Activated gamma-delta T cell treated with anti-CD3 and anti-CD28 coated beads, Interleukin-2, amount 50 U/mL, for 16 hours (primary cell): ENCODE measurements around the gene AGAP5.
"Not testable (repeated sequence)": the region's sequence is repeated elsewhere in the genome, so short reads cannot be mapped to it uniquely, and the experiment has no call there.

Source experiments
- DNase-seq: peaks from one replicate; pipeline ENCODE4 v3.0.0-alpha.2; 2020; ENCODE audit warnings: low read depth

Gene AGAP5

DNA sequence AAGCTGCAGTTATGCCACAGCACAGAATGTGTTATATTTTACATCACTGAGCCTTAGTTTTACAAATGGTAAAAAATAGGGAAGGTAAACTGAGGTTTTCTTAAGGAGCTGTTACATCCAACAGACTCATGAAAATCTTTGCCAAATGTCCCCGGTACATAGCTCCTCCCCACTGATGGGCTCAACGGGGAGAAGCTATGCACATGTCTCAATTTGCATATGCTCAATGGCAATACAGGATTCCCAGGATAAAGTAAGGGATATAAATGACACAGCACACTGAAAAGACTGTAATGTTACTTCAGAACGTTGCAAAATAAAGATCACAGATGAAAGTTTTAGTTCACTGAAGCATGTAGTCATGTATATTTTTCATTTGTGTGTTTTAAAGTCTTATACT lies 16.6 kb upstream of the AGAP5 start:
- DNase-seq, result not testable (repeated sequence)

- DNase-seq, result not testable (repeated sequence)
Observed at GRCh38 chr10:73713912-73714311, 16.0 kb upstream of the AGAP5 start.

DNA sequence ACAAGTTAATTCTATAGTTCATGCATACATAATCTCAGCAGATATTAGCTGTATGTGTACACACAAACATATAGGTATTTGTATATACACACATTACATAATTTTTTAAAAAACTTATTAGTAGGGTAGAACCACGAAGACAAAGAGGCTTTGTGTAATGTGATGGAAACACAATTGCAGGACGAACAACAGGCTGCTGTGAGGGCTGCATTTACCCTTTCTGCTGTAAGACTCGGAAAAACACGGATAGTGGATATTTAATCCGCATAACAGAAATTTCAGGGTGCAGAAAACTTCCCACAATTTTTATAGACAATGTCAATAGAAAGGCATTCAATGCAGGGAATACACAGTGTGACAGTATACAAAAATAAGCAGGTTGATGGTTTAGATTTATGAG lies 13.8 kb upstream of the AGAP5 start:
- DNase-seq, result not testable (repeated sequence)

DNA sequence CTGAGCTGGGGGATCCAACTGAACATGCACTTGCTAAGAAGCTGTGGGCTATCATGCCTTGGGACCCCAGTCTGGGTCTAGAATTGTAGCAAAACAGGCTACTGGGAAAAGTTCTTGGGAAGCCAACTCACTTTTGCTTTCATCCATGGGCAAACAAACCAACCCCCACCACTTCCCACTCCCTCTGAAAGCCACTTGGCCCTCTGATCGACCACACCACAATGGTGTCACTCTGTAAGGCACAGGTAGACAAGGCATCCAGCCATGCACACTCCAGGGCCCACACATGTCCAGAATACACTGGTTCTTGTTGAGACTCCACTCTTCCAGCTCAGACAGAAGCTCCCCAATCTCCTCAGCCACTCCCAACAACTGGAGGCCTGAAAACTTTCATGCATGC lies 10.2 kb upstream of the AGAP5 start:
- DNase-seq, result not testable (repeated sequence)

DNA sequence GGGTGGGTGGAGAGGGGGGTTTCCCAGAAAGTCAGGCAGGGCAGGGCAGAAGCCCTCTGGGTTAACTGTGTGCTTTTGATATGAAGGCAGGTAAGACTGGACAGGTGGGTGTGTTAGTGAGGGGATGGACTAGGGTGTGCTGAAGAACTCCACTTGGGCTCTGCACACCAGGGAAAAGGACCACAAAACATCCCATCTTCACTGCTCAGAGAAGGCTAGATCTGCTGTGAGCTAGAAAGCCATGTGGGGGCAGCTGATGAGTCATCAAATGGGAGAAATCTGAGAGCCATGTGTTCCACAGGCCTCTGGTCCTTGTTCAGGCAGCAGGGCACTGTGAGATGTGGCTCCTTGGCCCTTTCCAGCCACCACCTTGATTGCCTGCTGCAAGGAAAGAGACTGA lies 9.7 kb upstream of the AGAP5 start:
- DNase-seq, result not testable (repeated sequence)

DNA sequence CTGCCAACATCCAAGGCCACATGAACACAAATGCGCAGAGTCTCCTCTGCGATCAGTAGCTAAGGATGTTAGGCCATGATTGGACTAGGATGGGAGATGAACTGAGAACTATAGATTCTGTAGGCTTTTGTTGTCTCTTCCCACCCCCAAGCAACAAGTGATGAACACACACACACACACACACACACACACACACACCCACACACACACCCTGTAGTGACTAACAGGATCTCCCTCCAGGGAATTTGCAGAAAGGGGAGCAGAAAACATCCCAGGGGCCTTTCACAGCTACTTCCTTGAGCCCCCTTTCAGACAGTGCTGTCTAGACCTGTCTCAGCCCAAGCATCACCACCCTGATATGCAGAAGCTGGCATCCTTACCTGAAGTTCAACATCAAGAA lies 8.6 kb upstream of the AGAP5 start:
- not testable (repeated sequence) for DNase-seq

DNA sequence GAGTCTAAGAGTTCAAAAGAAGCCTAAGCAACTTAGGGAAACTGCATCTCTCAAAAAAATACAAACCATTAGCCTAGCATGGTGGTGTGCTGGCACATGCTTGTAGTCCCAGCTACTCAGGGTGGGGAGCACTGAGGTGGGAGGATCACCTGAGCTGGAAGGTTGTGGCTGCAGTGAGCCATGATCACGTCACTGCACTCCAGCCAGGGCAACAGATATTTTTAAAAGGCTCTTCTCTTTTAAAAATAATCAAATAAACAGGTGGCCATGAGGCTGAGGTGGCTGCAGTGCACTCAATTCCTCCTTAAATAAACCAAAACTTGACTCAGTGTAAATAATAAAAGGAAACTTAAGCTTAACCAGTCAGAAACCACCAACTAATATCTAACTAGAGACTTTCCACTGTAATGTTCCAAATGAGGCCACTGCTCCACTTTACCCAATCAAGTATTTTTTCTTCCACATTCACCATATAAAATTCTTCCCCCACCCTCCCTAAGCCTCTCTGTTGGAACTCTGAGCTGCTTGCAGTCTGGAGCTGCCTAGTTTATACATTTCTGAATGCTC lies 7.7 kb upstream of the AGAP5 start:
- DNase-seq, result not testable (repeated sequence)

DNA sequence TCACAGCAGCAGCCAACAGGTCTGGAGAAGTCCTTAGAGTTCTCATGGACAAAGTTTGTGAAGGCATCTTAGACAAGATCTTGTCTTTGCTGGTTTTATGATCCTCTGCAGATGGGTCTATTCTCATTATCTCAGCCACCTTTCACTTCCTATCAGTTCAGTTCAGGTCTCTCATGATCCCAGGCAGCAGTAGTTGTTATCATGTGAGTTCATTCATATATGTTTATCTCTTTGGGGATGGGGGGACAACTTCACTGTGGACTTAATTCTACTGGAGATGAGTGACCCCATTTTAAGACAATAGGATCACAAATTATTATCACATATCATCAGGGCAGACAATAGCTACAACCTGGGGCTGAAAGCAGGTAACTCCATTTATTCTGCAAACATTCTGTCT lies 6.0 kb upstream of the AGAP5 start:
- DNase-seq, result not testable (repeated sequence)

GRCh38 chr10:73698819-73699218 lies 910 bp upstream of the AGAP5 start:
- not testable (repeated sequence) for DNase-seq

GRCh38 chr10:73695302-73695701 lies 2.6 kb downstream of the AGAP5 start:
- not testable (repeated sequence) for DNase-seq

DNA sequence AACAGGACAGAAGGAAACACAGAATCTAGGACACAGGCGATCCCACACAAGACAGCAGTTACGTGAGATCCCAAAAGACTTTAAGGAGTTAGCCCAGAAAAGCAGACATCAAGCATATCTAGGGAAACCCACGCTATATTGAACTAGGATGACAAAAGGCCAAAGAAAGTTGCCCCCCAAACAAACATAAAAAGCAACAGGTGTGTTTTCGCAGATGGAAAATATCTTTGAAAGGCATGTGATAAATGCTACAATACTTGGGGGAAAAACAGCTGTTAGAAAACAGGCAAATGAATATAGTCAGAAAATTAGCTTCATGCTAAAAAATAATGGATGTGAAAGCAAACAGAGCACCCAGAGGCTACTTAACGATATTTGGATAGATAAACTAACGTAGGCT lies 7.2 kb downstream of the AGAP5 start:
- DNase-seq, result not testable (repeated sequence)

DNA sequence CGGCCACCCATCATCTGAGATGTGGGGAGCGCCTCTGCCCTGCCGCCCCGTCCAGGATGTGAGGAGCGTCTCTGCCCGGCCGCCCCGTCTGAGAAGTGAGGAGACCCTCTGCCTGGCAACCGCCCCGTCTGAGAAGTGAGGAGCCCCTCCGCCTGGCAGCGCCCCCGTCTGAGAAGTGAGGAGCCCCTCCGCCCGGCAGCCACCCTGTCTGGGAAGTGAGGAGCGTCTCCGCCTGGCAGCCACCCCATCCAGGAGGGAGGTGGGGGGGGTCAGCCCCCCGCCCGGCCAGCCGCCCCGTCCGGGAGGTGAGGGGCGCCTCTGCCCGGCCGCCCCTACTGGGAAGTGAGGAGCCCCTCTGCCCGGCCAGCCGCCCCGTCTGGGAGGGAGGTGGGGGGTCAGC lies 8.3 kb downstream of the AGAP5 start:
- not testable (repeated sequence) for DNase-seq

GRCh38 chr10:73687641-73688040 lies 10.3 kb downstream of the AGAP5 start:
- not testable (repeated sequence) for DNase-seq

GRCh38 chr10:73674546-73674945 lies 23.4 kb downstream of the AGAP5 start:
- DNase-seq, result not testable (repeated sequence)

DNA sequence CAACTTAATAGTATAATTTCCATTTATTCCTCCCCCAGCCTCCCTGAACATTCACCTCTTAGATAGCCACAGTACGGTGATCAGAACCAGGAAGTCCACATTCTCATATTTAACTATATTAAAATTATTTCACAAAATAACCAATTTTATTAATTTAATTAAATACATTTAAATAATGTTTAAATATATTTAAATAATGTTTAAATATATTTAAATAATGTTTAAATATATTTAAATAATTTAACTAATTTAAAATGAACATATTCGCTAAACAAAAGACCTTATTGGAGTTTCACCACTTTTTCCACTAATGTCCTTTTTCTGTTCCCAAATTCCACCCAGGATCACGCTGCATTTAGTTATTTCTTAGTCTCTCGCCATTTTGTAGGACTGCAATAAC lies 29.5 kb downstream of the AGAP5 start:
- not testable (repeated sequence) for DNase-seq

GRCh38 chr10:73666153-73666809 lies 31.6 kb downstream of the AGAP5 start:
- not testable (repeated sequence) for DNase-seq

GRCh38 chr10:73665581-73665980 lies 32.3 kb downstream of the AGAP5 start:
- DNase-seq, result not testable (repeated sequence)

DNA sequence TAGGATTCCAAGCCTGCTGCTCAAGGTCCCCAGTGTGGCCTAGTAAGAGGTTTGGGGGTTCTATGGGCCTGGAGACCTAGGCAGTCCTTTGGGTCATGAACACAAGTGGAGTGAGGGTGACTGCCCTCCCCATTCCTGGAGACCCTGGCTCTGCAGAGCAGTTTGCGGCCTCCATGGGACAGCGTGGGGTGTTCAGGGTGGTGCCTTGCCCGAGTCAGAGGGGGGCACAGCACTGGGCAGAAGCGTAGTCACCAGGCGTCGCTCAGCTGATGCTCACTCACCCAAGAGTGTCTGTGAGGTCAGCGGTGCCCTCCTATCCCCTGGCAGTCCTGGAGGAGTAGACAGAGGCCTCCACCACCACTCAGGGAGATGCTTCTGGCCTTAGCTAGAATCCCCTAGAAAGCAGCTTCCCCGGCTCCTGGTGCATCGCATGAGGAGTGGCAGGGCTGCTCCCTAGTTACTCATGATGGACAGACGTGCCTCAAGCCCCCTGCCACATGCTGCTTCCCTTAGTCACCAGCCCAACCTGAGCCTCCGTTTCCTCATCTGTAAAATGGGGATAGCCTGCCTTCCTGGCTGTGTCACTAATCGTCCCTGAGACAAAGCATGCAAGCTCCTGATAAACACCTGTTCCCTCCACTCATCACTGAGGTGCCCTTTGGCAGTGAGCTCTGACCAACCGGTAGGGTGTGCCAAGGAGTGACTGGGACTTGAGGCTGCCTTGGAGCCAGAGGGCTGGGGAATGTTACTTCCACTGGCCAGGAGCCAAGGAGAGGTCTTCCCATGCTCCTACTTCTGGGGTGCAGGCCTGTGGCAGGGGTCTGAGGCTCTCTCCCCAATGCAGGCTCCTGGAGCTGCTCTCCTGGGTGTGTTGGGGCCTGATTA lies 33.5 kb downstream of the AGAP5 start:
- DNase-seq, result not testable (repeated sequence)

- not testable (repeated sequence) for DNase-seq
Observed at GRCh38 chr10:73663621-73664020, 34.3 kb downstream of the AGAP5 start.

DNA sequence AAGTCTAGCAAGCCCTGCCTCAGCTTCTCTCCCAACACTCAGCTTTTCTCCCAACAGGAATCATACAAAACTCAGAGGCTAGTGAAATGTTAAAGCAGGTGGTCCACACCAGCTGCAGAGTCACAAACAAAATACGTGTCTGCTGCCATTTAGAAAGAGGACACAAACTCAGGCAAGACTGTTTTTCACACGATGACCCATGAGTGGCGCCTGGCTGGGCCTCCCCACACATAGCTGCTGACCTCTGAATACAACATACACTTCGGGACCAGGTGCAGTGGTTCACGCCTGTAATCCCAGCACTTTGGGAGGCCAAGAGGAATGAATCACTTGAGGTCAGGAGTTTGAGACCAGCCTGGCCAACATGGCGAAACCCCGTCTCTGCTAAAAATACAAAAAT lies 35.2 kb downstream of the AGAP5 start:
- DNase-seq, result not testable (repeated sequence)

GRCh38 chr10:73655990-73656298 lies 42.0 kb downstream of the AGAP5 start, which contains the start of gene SYNPO2L:
TSS of gene SYNPO2L (minus strand) at chr10:73656029. CDS start at chr10:73655922, 107 bp downstream.
- DNase-seq, result no peak

GRCh38 chr10:73655257-73655989 lies 42.5 kb downstream of the AGAP5 start:
- no peak for DNase-seq
